Raji (cell line): ENCODE results near the gene SEPTIN5.

Experiments
- POLR2A ChIP-seq: IDR thresholded peaks from 2 replicates; pipeline ENCODE4 v1.6.1; 2011; ENCODE audit warnings: low read depth, low read length, control low read depth; ENCODE audit not compliant: insufficient read depth

Gene SEPTIN5

DNA sequence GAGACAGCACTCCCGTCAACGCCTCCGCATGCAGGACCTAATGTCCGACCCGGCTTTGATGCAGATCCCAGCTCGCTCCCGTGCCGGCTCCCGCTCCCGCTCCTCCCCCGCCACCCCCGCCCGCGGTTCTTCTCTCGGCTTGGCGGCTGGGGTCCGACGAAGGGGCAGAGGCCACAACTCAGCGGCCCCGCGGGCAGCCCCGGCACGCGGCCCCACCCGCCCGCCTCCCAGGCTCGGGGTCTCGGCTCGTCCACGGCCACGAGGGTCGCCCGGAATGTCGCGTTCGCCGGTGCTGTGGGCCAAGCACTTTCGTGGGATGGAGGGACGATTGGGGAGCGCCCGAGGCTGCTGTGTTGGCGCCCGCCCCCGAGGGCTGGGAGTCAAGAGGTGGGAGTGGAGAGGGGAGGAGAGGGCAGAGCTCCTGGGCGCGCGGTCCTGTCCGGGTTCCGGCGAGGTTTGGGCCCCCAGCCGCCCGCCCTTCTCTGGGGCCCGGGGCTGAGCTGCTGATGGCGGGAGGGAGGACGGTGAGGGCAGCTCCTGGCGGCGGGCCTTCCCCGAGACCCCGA lies 40.9 kb downstream of the SEPTIN5 start:
- TF ChIP-seq POLR2A, result no peak

- TF ChIP-seq POLR2A, result no peak
These were observed 41.5 kb downstream of the SEPTIN5 start for GRCh38 chr22:19755722-19756287.

DNA sequence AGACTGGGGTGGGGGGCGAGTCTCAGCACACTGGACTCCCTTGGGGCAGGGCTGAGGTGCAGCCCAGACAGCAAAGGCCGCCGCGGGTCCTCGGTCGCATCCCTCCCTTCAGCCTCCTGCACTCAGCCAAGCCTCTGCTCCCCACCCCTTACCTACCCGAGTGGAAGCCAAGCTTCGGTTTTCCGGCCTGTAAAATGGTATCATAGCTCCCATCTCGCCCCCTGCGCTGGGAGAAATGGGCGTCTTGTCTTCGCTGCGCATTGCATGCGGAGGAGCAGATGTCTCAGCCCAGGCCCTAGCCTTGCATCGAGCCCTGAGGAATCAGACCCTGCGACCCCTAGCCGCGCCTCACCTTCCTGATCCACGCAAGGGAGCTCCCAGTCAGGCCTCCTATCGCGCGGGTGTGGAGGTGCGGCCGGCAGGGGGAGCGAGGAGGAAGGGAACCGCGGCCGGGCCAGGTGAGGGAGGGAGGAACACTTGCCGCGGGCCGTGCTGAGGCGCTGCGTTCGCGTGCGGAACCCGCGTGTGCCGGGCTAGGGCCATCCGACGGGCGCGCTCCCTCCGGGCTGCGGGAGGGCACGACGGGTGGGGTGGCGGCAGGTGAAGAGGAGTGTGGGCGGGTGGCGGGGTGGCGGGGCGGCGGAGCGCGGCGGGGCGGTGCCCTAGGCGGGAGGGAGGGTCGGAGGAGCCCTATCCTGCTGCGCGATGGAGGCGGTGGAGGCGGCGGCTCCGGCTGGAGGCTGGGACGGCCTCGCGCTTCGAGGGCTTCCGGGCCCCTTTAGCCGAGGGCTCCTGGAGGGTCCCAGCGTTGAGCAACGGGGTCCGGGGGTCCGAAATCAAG lies 42.2 kb downstream of the SEPTIN5 start:
- TF ChIP-seq POLR2A, result no peak

DNA sequence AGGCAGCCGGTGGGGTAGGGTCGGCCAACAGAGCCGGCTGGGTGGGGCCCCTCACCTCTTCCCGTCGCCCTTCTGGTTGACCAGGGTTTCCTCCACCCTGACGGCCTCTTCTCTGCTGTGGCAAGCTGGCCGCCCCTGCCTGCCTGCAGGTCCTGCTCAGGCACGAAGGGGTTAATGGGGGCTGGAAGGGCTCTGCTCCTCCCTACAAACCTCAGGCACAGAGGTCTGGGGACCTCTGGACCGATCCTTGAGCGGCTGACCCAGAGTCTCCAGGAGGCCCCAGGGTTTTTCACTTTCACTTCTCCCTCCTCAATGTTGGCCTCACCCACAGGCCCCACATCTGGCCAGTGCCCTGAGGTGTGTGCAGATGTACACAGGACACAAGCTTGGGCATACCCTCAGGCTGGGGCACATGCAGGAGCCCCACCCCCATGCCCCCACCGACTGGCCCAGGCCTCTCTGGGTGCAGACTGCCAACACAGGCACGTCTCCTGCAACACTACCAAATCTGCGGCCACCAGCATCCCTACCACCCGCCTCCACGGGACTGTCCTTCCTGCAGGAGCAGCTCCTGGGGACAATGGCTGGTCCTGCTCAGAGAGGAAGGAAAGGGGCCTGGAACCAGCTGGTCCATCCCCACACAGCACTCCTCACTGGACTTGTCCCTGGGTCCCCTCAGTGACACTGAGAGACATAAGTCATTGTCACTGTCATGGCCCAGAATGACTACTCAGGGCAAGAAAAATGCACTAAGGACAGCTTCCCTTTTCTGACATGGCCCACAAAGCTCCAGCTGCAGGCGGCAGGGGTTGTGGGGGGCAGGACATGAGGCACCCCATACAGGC lies 43.1 kb downstream of the SEPTIN5 start:
- TF ChIP-seq POLR2A, result no peak

DNA sequence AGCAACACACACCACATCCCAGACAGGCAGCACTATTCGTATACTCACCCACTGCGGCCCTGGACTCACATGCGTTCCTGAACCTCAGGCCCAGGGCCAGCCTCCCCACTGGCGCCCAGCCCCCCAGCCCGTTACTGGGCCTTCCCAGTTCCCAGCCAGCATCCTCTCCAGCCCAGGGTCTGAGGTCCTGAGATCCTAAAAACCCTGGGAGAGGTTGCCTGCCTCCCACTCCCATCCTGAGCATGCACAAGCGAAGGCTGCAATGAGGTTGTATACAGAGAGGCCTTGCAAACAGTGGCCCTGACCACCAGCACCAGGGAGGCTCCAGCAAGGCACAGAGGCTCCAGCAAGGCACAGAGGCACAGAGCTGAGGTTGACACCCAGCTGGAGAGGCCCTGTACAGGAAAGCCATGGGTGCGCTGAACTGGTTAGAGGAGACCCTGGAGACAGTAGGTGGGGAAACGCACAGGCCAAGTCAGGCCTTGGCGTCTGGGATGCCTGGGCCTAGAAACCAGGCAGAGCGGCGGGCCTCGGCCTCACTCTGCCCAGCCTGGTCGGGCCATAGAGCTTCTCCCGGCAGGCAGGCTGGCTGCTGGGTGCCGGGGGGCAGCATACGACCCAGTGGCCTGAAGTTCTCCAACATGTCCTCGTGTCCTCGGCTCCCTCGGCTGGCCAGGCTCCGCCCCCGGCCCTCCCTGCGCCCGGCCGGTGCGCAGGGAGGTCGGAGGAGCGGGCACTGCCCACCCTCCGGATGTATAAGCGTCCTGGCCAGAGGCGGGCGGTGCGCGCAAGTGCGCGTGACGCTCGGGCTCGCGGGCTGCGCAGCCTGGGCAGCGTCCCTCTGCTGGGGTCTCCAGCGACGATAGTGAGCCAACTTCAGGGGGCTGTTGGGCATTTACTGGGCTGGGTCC lies 43.9 kb downstream of the SEPTIN5 start:
- no peak for TF ChIP-seq POLR2A

DNA sequence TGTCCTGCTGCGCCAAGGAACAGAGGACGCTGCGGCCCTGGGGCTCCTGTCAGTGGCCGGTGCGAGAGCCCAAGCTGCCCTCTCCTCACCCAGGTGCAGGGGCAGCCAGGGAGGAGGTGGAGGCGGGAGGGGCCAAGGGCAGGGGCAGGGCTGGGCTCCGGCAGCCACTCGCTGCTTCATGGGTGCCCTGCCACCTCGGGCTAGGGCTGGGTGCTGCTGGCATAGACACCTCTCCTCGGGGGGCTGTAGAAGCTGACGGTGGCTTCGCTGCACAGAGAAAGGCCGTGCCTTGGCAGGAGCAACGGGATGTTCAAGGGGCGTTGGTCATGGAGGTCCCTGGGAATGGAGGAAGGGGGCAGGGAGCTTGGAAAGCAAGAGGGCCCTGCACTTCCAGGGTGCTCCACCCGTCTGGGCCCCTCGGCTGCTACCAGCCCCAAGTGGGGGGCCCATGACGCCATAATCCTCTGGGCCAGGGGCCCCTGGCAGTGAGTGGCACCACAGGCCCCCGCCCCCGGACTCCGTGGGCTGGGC lies 44.7 kb downstream of the SEPTIN5 start:
- TF ChIP-seq POLR2A, result no peak

DNA sequence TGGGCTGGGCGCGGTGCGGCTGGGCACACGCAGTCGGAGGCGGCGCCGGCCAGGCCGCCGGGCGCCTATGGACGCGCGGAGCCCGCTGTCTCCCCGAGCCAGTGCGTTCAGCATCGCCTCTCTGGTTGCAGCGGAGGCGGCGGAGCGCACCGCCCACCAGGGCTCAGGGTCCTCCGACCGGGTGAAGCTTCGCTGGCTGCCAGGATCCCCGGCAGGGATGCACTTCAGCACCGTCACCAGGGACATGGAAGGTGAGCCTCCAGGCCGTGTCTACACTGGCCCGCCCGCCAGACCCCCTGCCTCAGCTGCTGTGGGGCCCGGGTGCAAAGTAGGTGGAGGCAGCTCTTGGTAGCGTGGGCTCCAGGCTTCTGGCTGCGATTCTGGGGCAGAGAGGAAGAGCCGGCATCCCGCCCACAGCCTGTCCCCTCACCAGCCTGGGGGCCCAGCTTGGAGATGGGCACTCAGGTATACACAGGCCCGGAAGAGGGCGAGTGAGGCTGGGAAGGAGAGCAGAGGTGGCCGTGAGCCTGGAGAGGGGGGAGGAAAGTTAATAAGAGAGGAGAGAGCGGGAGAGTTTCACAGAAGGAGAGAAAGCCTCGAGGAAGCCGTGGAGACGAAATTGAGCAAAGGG lies 45.2 kb downstream of the SEPTIN5 start:
- TF ChIP-seq POLR2A, result no peak

- TF ChIP-seq POLR2A, result no peak
These were observed 46.0 kb downstream of the SEPTIN5 start, which contains the start of gene TBX1 for GRCh38 chr22:19760058-19760950. TSS of gene TBX1 (plus strand) at chr22:19760778. CDS start at chr22:19760844, 66 bp downstream.

DNA sequence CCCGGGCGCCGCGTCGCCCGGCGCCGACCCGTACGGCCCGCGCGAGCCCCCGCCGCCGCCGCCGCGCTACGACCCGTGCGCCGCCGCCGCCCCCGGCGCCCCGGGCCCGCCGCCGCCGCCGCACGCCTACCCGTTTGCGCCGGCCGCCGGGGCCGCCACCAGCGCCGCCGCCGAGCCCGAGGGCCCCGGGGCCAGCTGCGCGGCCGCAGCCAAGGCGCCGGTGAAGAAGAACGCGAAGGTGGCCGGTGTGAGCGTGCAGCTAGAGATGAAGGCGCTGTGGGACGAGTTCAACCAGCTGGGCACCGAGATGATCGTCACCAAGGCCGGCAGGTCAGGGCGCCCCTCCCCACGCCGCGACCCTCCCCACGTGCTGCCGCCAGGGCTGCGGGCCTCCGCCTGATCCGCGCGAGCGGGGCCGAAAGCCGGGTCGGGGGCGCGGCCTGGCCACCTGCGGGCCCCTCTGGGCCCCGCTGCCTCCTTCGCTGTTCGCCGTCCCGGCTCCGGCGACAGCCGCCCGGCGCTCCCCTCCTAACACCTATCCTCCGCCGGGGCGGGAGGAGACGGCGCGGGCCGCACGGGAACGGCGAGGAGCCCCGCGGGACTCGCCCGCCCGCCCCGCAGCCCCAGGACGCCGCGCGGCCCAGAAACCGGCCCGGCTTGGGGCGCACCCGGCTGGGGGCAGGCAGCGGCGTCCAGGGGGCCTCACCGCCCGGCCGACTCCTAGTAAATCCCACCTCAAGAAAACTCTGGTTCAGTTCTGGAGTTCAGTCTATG lies 46.8 kb downstream of the SEPTIN5 start:
- TF ChIP-seq POLR2A, result no peak

- TF ChIP-seq POLR2A, result no peak
These were observed 47.6 kb downstream of the SEPTIN5 start for GRCh38 chr22:19761725-19762567.
